ENCODE results near the gene SHISA3. TPM values are rescaled to one million over a fixed set of nuclear protein-coding genes. Genes with fewer than 3 reads are reported as not detected.

SHISA3 gene
- total RNA-seq, 1 donor from 2014 or later = 3.0 TPM

GRCh38 chr4:42359711-42360110 lies 37.6 kb upstream of the SHISA3 start:
- TF ChIP-seq CTCF (conservative IDR thresholded peaks at IDR 0.05; ENCODE audit: low read depth, low read length) = no peak
- peak overlapping the region; percentile 30 for H3K4me3 ChIP-seq (ENCODE audit: low read depth, low read length)
- DNase-seq (ENCODE audit: low read depth) = no peak

GRCh38 chr4:42360256-42360669 lies 37.0 kb upstream of the SHISA3 start:
- DNase-seq (ENCODE audit: low read depth) = no peak
- no peak overlapping the region for H3K4me3 ChIP-seq (ENCODE audit: low read depth, low read length)
- TF ChIP-seq CTCF (conservative IDR thresholded peaks at IDR 0.05; ENCODE audit: low read depth, low read length) = no peak

GRCh38 chr4:42361456-42361855 lies 35.8 kb upstream of the SHISA3 start:
- H3K4me3 ChIP-seq (ENCODE audit: low read depth, low read length) = no peak overlapping the region
- TF ChIP-seq CTCF (conservative IDR thresholded peaks at IDR 0.05; ENCODE audit: low read depth, low read length) = no peak
- DNase-seq (ENCODE audit: low read depth) = no peak

- no peak for TF ChIP-seq CTCF (conservative IDR thresholded peaks at IDR 0.05; ENCODE audit: low read depth, low read length)
- no peak for DNase-seq (ENCODE audit: low read depth)
Observed at GRCh38 chr4:42362591-42362990, 34.7 kb upstream of the SHISA3 start.

GRCh38 chr4:42363614-42364013 lies 33.7 kb upstream of the SHISA3 start:
- TF ChIP-seq CTCF (conservative IDR thresholded peaks at IDR 0.05; ENCODE audit: low read depth, low read length) = no peak
- H3K4me3 ChIP-seq (ENCODE audit: low read depth, low read length) = no peak overlapping the region
- no peak for DNase-seq (ENCODE audit: low read depth)

More at GRCh38 chr4:42362591-42362990, 34.7 kb upstream of the SHISA3 start:
- no peak overlapping the region for H3K4me3 ChIP-seq (ENCODE audit: low read depth, low read length)

- TF ChIP-seq CTCF (conservative IDR thresholded peaks at IDR 0.05; ENCODE audit: low read depth, low read length) = no peak
Observed at GRCh38 chr4:42364266-42365053, 32.8 kb upstream of the SHISA3 start.

GRCh38 chr4:42366959-42367358 lies 30.3 kb upstream of the SHISA3 start:
- H3K4me3 ChIP-seq (ENCODE audit: low read depth, low read length) = no peak overlapping the region
- no peak for DNase-seq (ENCODE audit: low read depth)
- TF ChIP-seq CTCF (conservative IDR thresholded peaks at IDR 0.05; ENCODE audit: low read depth, low read length) = no peak

More at GRCh38 chr4:42364266-42365053, 32.8 kb upstream of the SHISA3 start:
- DNase-seq (ENCODE audit: low read depth) = no peak
- H3K4me3 ChIP-seq (ENCODE audit: low read depth, low read length) = no peak overlapping the region
